Measurements from ENCODE around the gene RACK1. TPM values are rescaled to one million over a fixed set of nuclear protein-coding genes. Genes with fewer than 3 reads are reported as not detected.

Gene RACK1
- total RNA-seq, 4 donors from 2014 or later: 2,254 to 3,332 (median 2,569) TPM

DNA sequence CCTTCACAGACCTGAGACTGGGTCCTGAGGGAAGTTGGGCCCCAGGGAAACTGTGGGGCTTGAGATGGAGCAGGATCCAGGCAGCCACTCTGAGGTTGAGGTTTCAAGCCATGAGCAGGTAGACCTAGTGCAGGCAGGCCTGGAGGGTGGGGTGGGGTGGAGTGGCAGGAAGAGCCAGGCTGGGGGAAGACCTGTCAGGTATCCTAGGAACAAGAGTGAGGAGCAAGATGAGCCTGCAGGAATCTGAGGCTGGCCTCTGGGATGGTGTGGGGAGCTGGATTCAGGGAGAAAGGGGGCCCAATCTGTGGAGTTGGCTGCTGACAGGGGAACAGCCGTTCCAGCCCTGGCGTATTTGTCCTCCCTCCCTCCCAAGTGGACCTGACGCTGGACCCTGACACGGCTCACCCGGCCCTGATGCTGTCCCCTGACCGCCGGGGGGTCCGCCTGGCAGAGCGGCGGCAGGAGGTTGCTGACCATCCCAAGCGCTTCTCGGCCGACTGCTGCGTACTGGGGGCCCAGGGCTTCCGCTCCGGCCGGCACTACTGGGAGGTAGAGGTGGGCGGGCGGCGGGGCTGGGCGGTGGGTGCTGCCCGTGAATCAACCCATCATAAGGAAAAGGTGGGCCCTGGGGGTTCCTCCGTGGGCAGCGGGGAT is 9.8 kb downstream of the RACK1 start:
- 80 to 95% methylated on average over 1 to 20 of the region's 24 CpGs for WGBS, 2 donors
- Histone ChIP-seq H3K9me3 (no peaks in the 10 kb centered on the region), H3K36me3 (peaks cover 56 to 73% of the 10 kb centered on the region in 2 donors), H3K4me3 (replicated peaks in 1 of 3) (no peak overlapping the region), H3K4me1 (no peaks in the 10 kb centered on the region), H3K27me3 (no peaks in the 10 kb centered on the region), H3K27ac (no peak overlapping the region)
- DNase-seq: no peak
- intact Hi-C loops (cut with DNase I): no loop called here
- TF ChIP-seq POLR2A (IDR thresholded peaks at IDR 0.05): no peak
- TF ChIP-seq, protein P1, sequence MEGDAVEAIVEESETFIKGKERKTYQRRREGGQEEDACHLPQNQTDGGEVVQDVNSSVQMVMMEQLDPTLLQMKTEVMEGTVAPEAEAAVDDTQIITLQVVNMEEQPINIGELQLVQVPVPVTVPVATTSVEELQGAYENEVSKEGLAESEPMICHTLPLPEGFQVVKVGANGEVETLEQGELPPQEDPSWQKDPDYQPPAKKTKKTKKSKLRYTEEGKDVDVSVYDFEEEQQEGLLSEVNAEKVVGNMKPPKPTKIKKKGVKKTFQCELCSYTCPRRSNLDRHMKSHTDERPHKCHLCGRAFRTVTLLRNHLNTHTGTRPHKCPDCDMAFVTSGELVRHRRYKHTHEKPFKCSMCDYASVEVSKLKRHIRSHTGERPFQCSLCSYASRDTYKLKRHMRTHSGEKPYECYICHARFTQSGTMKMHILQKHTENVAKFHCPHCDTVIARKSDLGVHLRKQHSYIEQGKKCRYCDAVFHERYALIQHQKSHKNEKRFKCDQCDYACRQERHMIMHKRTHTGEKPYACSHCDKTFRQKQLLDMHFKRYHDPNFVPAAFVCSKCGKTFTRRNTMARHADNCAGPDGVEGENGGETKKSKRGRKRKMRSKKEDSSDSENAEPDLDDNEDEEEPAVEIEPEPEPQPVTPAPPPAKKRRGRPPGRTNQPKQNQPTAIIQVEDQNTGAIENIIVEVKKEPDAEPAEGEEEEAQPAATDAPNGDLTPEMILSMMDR (IDR thresholded peaks at IDR 0.05): no peak

GRCh38 chr5:181233088-181233800 is 10.5 kb downstream of the RACK1 start:
- no peaks in the 10 kb centered on the region for H3K9me3 ChIP-seq
- intact Hi-C loops (cut with DNase I): no loop called here
- no peak for DNase-seq
- 82 to 85% methylated on average over 15 to 16 of the region's 16 CpGs for WGBS, 2 donors
- H3K4me1 ChIP-seq: no peaks in the 10 kb centered on the region
- H3K27ac ChIP-seq: no peak overlapping the region
- H3K36me3 ChIP-seq: peaks cover 49 to 66% of the 10 kb centered on the region in 2 donors
- H3K4me3 ChIP-seq (replicated peaks in 1 of 3): no peak overlapping the region
- no peaks in the 10 kb centered on the region for H3K27me3 ChIP-seq
- TF ChIP-seq, protein P1 (IDR thresholded peaks at IDR 0.05): no peak
- no peak for TF ChIP-seq POLR2A (IDR thresholded peaks at IDR 0.05)

DNA sequence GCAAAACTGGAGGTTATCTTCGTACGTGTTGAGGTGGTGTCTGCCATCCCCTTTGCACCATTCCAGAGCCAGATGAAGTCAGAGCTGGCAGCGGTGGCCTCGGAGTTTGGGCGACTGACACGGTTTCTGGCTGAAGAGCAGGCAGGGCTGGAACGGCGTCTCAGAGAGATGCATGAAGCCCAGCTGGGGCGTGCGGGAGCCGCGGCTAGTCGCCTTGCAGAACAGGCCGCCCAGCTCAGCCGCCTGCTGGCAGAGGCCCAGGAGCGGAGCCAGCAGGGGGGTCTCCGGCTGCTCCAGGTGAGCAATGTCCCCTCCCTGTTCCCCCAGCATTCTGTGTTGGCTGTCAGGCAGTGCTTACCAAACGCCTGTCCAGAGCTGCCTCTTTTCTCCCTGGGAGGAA is 11.1 kb downstream of the RACK1 start:
- TF ChIP-seq POLR2A (IDR thresholded peaks at IDR 0.05): no peak
- TF ChIP-seq, protein P1 (IDR thresholded peaks at IDR 0.05): no peak
- no peak for DNase-seq
- no peak overlapping the region for H3K27ac ChIP-seq
- H3K4me1 ChIP-seq: no peaks in the 10 kb centered on the region
- H3K27me3 ChIP-seq: no peaks in the 10 kb centered on the region
- peaks cover 42 to 60% of the 10 kb centered on the region in 2 donors for H3K36me3 ChIP-seq
- no peaks in the 10 kb centered on the region for H3K9me3 ChIP-seq
- intact Hi-C loops (cut with DNase I): no loop called here
- H3K4me3 ChIP-seq (replicated peaks in 1 of 3): no peak overlapping the region
- WGBS, 2 donors: 91 to 92% methylated on average over 18 of the region's 18 CpGs

DNA sequence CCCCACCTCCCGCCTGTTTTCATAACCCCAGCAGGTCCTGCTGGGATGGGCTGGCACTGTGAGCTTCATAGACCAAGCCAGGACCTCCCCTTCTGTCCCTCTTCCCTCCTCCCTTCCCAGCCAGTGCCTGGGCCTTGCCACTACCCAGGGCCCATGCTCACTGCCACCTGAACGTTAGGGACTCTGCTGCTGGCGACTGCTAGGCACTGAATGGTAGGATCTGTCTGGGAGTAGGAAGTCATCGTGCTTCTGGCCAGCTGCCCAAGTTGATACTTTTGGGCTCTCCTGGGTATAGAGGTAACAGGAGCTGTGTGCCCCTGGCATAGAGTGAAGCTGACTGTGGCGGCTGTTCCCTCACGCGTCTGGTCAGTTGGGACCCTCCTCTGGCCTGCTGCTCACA is 12.3 kb downstream of the RACK1 start:
- intact Hi-C loops (cut with DNase I): no loop called here
- H3K36me3 ChIP-seq: peaks cover 31 to 48% of the 10 kb centered on the region in 2 donors

More for the DNA sequence above, 12.3 kb downstream of the RACK1 start:
- Histone ChIP-seq H3K4me3 (replicated peaks in 1 of 3) (no peak overlapping the region), H3K9me3 (no peaks in the 10 kb centered on the region), H3K27me3 (no peaks in the 10 kb centered on the region), H3K27ac (no peak overlapping the region), H3K4me1 (peaks cover 1 to 3% of the 10 kb centered on the region in 2 donors)
- no peak for DNase-seq
- TF ChIP-seq, protein P1 (IDR thresholded peaks at IDR 0.05): no peak
- TF ChIP-seq POLR2A (IDR thresholded peaks at IDR 0.05): no peak
- WGBS, 2 donors: 90 to 93% methylated on average over 7 of the region's 7 CpGs

Data from thyroid gland (tissue), 4 donors.